ENCODE data around the gene DNAAF2.

Gene DNAAF2

GRCh38 chr14:49612671-49613070, 22.4 kb downstream of the DNAAF2 start:
- DNase-seq (ENCODE audit: low read depth in 1 of 2, low spot score in 1 of 2): no peak
- no peaks in the 10 kb centered on the region for H3K27me3 ChIP-seq (ENCODE audit: insufficient read depth, poor library complexity, severe bottlenecking)
- TF ChIP-seq SPI1 (IDR thresholded peaks at IDR 0.05; ENCODE audit: borderline replicate concordance, low read depth) (no peak), REST (IDR thresholded peaks at IDR 0.05; ENCODE audit: insufficient replicate concordance, low read depth) (no peak), POLR2AphosphoS5 (IDR thresholded peaks at IDR 0.05; ENCODE audit: low read depth) (no peak), GABPA (IDR thresholded peaks at IDR 0.05; ENCODE audit: low read depth) (no peak), CTCF (IDR thresholded peaks at IDR 0.05; ENCODE audit: insufficient read depth, low read length) (no peak)
- no peak overlapping the region for H3K4me3 ChIP-seq (replicated peaks; ENCODE audit: insufficient read depth, low read length)
- H3K27ac ChIP-seq (replicated peaks): no peak overlapping the region

- TF ChIP-seq CTCF (IDR thresholded peaks at IDR 0.05; ENCODE audit: insufficient read depth, low read length) (no peak), POLR2AphosphoS5 (IDR thresholded peaks at IDR 0.05; ENCODE audit: low read depth) (no peak), SPI1 (IDR thresholded peaks at IDR 0.05; ENCODE audit: borderline replicate concordance, low read depth) (no peak)
These were observed 22.8 kb downstream of the DNAAF2 start for GRCh38 chr14:49612251-49612650.

GRCh38 chr14:49607583-49607982, 27.5 kb downstream of the DNAAF2 start:
- Histone ChIP-seq H3K4me3 (replicated peaks; ENCODE audit: insufficient read depth, low read length) (no peak overlapping the region), H3K27ac (replicated peaks) (no peak overlapping the region), H3K27me3 (ENCODE audit: insufficient read depth, poor library complexity, severe bottlenecking) (no peaks in the 10 kb centered on the region)
- TF ChIP-seq SPI1 (IDR thresholded peaks at IDR 0.05; ENCODE audit: borderline replicate concordance, low read depth) (no peak), REST (IDR thresholded peaks at IDR 0.05; ENCODE audit: insufficient replicate concordance, low read depth) (no peak), GABPA (IDR thresholded peaks at IDR 0.05; ENCODE audit: low read depth) (no peak), CTCF (IDR thresholded peaks at IDR 0.05; ENCODE audit: insufficient read depth, low read length) (no peak), POLR2AphosphoS5 (IDR thresholded peaks at IDR 0.05; ENCODE audit: low read depth) (no peak)
- no peak for DNase-seq (ENCODE audit: low read depth in 1 of 2, low spot score in 1 of 2)

More at GRCh38 chr14:49612251-49612650, 22.8 kb downstream of the DNAAF2 start:
- Histone ChIP-seq H3K27ac (replicated peaks) (no peak overlapping the region), H3K4me3 (replicated peaks; ENCODE audit: insufficient read depth, low read length) (no peak overlapping the region), H3K27me3 (ENCODE audit: insufficient read depth, poor library complexity, severe bottlenecking) (no peaks in the 10 kb centered on the region)
- no peak for DNase-seq (ENCODE audit: low read depth in 1 of 2, low spot score in 1 of 2)

Data from HL-60 (cell line).